ENCODE measurements around the gene AMOTL1. TPM values are rescaled to one million over a fixed set of nuclear protein-coding genes. Genes with fewer than 3 reads are reported as not detected.
"Not testable (repeated sequence)": the region's sequence is repeated elsewhere in the genome, so short reads cannot be mapped to it uniquely, and the experiment has no call there.

The AMOTL1 gene
- total RNA-seq, 1 experiment from 2014 or later: 76.6 TPM

GRCh38 chr11:94849839-94850238 is 81.7 kb downstream of the AMOTL1 start:
- no peak for DNase-seq (ENCODE audit: unreplicated experiment)
- Mint-ChIP-seq H3K36me3 (ENCODE audit: insufficient read depth, unreplicated experiment) (peaks cover 47% of the 10 kb centered on the region), H3K4me1 (ENCODE audit: insufficient read depth, unreplicated experiment) (peaks cover 23% of the 10 kb centered on the region), H3K27me3 (ENCODE audit: insufficient read depth, unreplicated experiment) (no peaks in the 10 kb centered on the region), H3K27ac (ENCODE audit: low read depth, unreplicated experiment) (no peak overlapping the region), H3K4me3 (ENCODE audit: unreplicated experiment) (no peak overlapping the region), H3K9me3 (ENCODE audit: unreplicated experiment) (no peaks in the 10 kb centered on the region)
- ChIA-PET CTCF (interaction anchor here (6.1 kb wide), 1 partner anchor 227 kb away, joined by 64 read pairs; no protein-coding TSS in a partner anchor), POLR2A (interaction anchor here (0.6 to 1.3 kb wide), 2 partner anchors 12 to 39 kb away, joined by 3 read pairs; no protein-coding TSS in a partner anchor)
- BruUV-seq (replicated peaks): no TSS peak
- TF ChIP-seq, protein P1, sequence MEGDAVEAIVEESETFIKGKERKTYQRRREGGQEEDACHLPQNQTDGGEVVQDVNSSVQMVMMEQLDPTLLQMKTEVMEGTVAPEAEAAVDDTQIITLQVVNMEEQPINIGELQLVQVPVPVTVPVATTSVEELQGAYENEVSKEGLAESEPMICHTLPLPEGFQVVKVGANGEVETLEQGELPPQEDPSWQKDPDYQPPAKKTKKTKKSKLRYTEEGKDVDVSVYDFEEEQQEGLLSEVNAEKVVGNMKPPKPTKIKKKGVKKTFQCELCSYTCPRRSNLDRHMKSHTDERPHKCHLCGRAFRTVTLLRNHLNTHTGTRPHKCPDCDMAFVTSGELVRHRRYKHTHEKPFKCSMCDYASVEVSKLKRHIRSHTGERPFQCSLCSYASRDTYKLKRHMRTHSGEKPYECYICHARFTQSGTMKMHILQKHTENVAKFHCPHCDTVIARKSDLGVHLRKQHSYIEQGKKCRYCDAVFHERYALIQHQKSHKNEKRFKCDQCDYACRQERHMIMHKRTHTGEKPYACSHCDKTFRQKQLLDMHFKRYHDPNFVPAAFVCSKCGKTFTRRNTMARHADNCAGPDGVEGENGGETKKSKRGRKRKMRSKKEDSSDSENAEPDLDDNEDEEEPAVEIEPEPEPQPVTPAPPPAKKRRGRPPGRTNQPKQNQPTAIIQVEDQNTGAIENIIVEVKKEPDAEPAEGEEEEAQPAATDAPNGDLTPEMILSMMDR (IDR thresholded peaks at IDR 0.05; ENCODE audit: unreplicated experiment): no peak
- intact Hi-C loops (cut with micrococcal nuclease): no loop called here

DNA sequence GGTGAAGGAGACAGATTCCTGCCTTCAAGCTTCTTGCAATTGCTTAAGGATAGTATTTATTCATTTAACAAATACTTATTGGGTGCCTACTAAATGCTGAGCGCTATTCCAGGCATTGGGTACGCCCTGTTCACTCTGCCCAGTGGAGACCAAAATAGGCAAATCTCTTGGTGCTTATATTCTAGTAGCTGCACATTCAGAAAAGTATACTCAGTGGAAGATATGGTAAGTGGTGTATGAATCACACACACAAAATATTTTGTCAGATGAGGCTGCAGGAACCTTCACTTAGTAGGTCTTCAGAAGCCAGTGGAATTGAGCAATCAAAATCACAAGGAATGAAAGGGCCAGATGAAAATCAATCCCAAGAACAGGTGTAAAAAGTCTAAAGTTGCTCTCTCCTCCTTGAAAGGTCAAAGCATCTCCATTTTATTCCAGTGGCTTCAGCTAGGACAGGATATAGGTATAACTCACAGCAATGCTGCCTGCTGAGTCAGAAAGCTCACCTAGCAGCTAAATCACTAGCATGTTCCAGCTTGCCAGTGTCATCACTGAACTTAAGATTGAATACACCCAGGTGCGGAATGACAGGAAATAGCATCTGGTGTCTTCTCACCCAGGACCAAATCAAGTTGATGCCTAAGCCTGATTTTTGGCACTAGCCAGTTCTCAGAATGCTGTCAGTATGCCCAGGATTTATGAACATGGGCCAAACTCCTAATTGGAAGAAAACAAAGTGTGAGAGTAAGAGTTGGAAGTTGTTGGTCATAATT is 83.9 kb downstream of the AMOTL1 start:
- ChIA-PET CTCF (interaction anchor here (0.6 to 6.1 kb wide), 9 partner anchors 16 to 347 kb away, joined by 3 to 64 read pairs (median 3); partner anchors contain the start of gene AMOTL1), POLR2A (interaction anchor here (0.6 to 2.4 kb wide), 12 partner anchors 10 to 1451 kb away, joined by 3 to 13 read pairs (median 4); partner anchors contain the start of genes CWC15, FAM76B, KDM4D and SRSF8)
- peak; percentile 87 for DNase-seq (ENCODE audit: unreplicated experiment)
- H3K4me3 Mint-ChIP-seq (ENCODE audit: unreplicated experiment): no peak overlapping the region
- intact Hi-C loops (cut with micrococcal nuclease): no loop called here
- H3K27me3 Mint-ChIP-seq (ENCODE audit: insufficient read depth, unreplicated experiment): no peaks in the 10 kb centered on the region
- TF ChIP-seq, protein P1 (IDR thresholded peaks at IDR 0.05; ENCODE audit: unreplicated experiment): no peak
- no peaks in the 10 kb centered on the region for H3K9me3 Mint-ChIP-seq (ENCODE audit: unreplicated experiment)
- peaks cover 60% of the 10 kb centered on the region for H3K36me3 Mint-ChIP-seq (ENCODE audit: insufficient read depth, unreplicated experiment)
- H3K4me1 Mint-ChIP-seq (ENCODE audit: insufficient read depth, unreplicated experiment): peaks cover 11% of the 10 kb centered on the region
- BruUV-seq (replicated peaks): no TSS peak
- no peak overlapping the region for H3K27ac Mint-ChIP-seq (ENCODE audit: low read depth, unreplicated experiment)

GRCh38 chr11:94853288-94853687 is 85.1 kb downstream of the AMOTL1 start:
- Mint-ChIP-seq H3K4me1 (ENCODE audit: insufficient read depth, unreplicated experiment) (peaks cover 11% of the 10 kb centered on the region), H3K36me3 (ENCODE audit: insufficient read depth, unreplicated experiment) (peaks cover 72% of the 10 kb centered on the region), H3K27ac (ENCODE audit: low read depth, unreplicated experiment) (peak overlapping the region; percentile 21)
- H3K9me3 Mint-ChIP-seq (ENCODE audit: unreplicated experiment); H3K27me3 Mint-ChIP-seq (ENCODE audit: insufficient read depth, unreplicated experiment); BruUV-seq (replicated peaks); H3K4me3 Mint-ChIP-seq (ENCODE audit: unreplicated experiment); intact Hi-C loops (cut with micrococcal nuclease); DNase-seq (ENCODE audit: unreplicated experiment): not testable (repeated sequence)
- ChIA-PET CTCF (interaction anchor here (0.6 to 6.1 kb wide), 6 partner anchors 8 to 231 kb away, joined by 4 to 64 read pairs (median 6); no protein-coding TSS in a partner anchor), POLR2A (interaction anchor here (0.7 to 1.6 kb wide), 3 partner anchors 11 to 223 kb away, joined by 3 to 6 read pairs (median 3); no protein-coding TSS in a partner anchor)

GRCh38 chr11:94853836-94854235 is 85.7 kb downstream of the AMOTL1 start:
- TF ChIP-seq, protein P1 (IDR thresholded peaks at IDR 0.05; ENCODE audit: unreplicated experiment): no peak
- ChIA-PET CTCF (interaction anchor here (0.6 to 6.1 kb wide), 5 partner anchors 9 to 231 kb away, joined by 4 to 64 read pairs (median 5); no protein-coding TSS in a partner anchor), POLR2A (interaction anchor here (0.7 to 0.8 kb wide), 2 partner anchors 7 to 10 kb away, joined by 3 read pairs; no protein-coding TSS in a partner anchor)
- no peak for DNase-seq (ENCODE audit: unreplicated experiment)
- H3K27ac Mint-ChIP-seq (ENCODE audit: low read depth, unreplicated experiment): peak overlapping the region; percentile 21
- peaks cover 11% of the 10 kb centered on the region for H3K4me1 Mint-ChIP-seq (ENCODE audit: insufficient read depth, unreplicated experiment)
- no peak overlapping the region for H3K4me3 Mint-ChIP-seq (ENCODE audit: unreplicated experiment)
- intact Hi-C loops (cut with micrococcal nuclease): no loop called here
- no peaks in the 10 kb centered on the region for H3K9me3 Mint-ChIP-seq (ENCODE audit: unreplicated experiment)
- peaks cover 78% of the 10 kb centered on the region for H3K36me3 Mint-ChIP-seq (ENCODE audit: insufficient read depth, unreplicated experiment)
- H3K27me3 Mint-ChIP-seq (ENCODE audit: insufficient read depth, unreplicated experiment): no peaks in the 10 kb centered on the region
- no TSS peak for BruUV-seq (replicated peaks)

Data from MCF 10A (cell line).